GM18868 (cell line): Measurements from ENCODE around the gene THNSL1.
"Not testable (repeated sequence)": the region's sequence is repeated elsewhere in the genome, so short reads cannot be mapped to it uniquely, and the experiment has no call there.

Experiments
- ATAC-seq: cut with Tn5 transposase; IDR thresholded peaks from one replicate; pipeline ENCODE4 v1.9.1; 2021; ENCODE audit warnings: mild to moderate bottlenecking, moderate library complexity; ENCODE audit not compliant: unreplicated experiment

The THNSL1 gene

GRCh38 chr10:25016376-25017153, at the start of gene THNSL1:
THNSL1 (plus strand) TSS chr10:25016612; CDS start chr10:25023224, 6,612 bp downstream.
- ATAC-seq = peak; percentile 97

- no peak for ATAC-seq
Observed at GRCh38 chr10:24966962-24967481, 49.4 kb upstream of the THNSL1 start.

GRCh38 chr10:24968349-24968748, 48.1 kb upstream of the THNSL1 start:
- ATAC-seq = no peak

- not testable (repeated sequence) for ATAC-seq
Observed at GRCh38 chr10:24968951-24969350, 47.5 kb upstream of the THNSL1 start.

GRCh38 chr10:24969841-24970281, 46.6 kb upstream of the THNSL1 start:
- ATAC-seq = no peak

- no peak for ATAC-seq
Observed at GRCh38 chr10:24971374-24971773, 45.0 kb upstream of the THNSL1 start.

GRCh38 chr10:24973163-24973562, 43.2 kb upstream of the THNSL1 start:
- no peak for ATAC-seq

- ATAC-seq = no peak
Observed at GRCh38 chr10:24974976-24975375, 41.4 kb upstream of the THNSL1 start.

- ATAC-seq = no peak
Observed at GRCh38 chr10:24979685-24980084, 36.7 kb upstream of the THNSL1 start.

- ATAC-seq = no peak
Observed at GRCh38 chr10:24981161-24981710, 35.2 kb upstream of the THNSL1 start.

GRCh38 chr10:24982319-24983112, 33.9 kb upstream of the THNSL1 start:
- no peak for ATAC-seq

- no peak for ATAC-seq
Observed at GRCh38 chr10:24983130-24983529, 33.3 kb upstream of the THNSL1 start.

GRCh38 chr10:24983946-24984345, 32.5 kb upstream of the THNSL1 start:
- ATAC-seq = no peak

- no peak for ATAC-seq
Observed at GRCh38 chr10:24984906-24985305, 31.5 kb upstream of the THNSL1 start.

GRCh38 chr10:24988831-24989640, 27.4 kb upstream of the THNSL1 start:
- no peak for ATAC-seq

- ATAC-seq = no peak
Observed at GRCh38 chr10:24989867-24990266, 26.5 kb upstream of the THNSL1 start.

- no peak for ATAC-seq
Observed at GRCh38 chr10:24991298-24991697, 25.1 kb upstream of the THNSL1 start.

- no peak for ATAC-seq
Observed at GRCh38 chr10:24992512-24993133, 23.8 kb upstream of the THNSL1 start.

GRCh38 chr10:24993237-24993958, 23.0 kb upstream of the THNSL1 start:
- no peak for ATAC-seq

GRCh38 chr10:24995072-24995471, 21.3 kb upstream of the THNSL1 start:
- no peak for ATAC-seq
